HEK293 (cell line): ENCODE results near the gene SGSM2.

Experiments
- CTCF ChIP-seq: fragments of 450-650 bp; formaldehyde crosslinking; IDR thresholded peaks from 2 replicates; pipeline ENCODE4 v1.5.1; 2016; ENCODE audit warnings: missing biosample characterization, missing genetic modification characterization
- KLF9 ChIP-seq: fragments of 450-650 bp; formaldehyde crosslinking; IDR thresholded peaks from 2 replicates; pipeline ENCODE4 v1.5.1; 2016; ENCODE audit warnings: missing biosample characterization, missing genetic modification characterization, low read depth
- PRDM4 ChIP-seq: fragments of 450-650 bp; formaldehyde crosslinking; IDR thresholded peaks from 2 replicates; pipeline ENCODE4 v1.5.1; 2017; ENCODE audit warnings: missing biosample characterization, missing genetic modification characterization
- REPIN1 ChIP-seq: fragments of 450-650 bp; formaldehyde crosslinking; IDR thresholded peaks from 2 replicates; pipeline ENCODE4 v1.5.1; 2017; ENCODE audit warnings: missing biosample characterization, missing genetic modification characterization, low read depth
- SP2 ChIP-seq: fragments of 450-650 bp; formaldehyde crosslinking; IDR thresholded peaks from 2 replicates; pipeline ENCODE4 v1.5.1; 2016; ENCODE audit warnings: missing biosample characterization, missing genetic modification characterization
- TCF7L2 ChIP-seq: IDR thresholded peaks from 2 replicates; pipeline ENCODE4 v1.6.1; 2011; ENCODE audit warnings: low read depth, mild to moderate bottlenecking, inconsistent platforms, low read length, moderate library complexity, borderline replicate concordance
- TSHZ1 ChIP-seq: fragments of 450-650 bp; formaldehyde crosslinking; IDR thresholded peaks from 2 replicates; pipeline ENCODE4 v1.5.1; 2016; ENCODE audit warnings: missing biosample characterization, missing genetic modification characterization, borderline replicate concordance
- ZBTB7A ChIP-seq: fragments of 450-650 bp; formaldehyde crosslinking; IDR thresholded peaks from 2 replicates; pipeline ENCODE4 v1.5.1; 2016; ENCODE audit warnings: low read depth, missing biosample characterization, missing genetic modification characterization
- ZFP3 ChIP-seq: fragments of 450-650 bp; formaldehyde crosslinking; IDR thresholded peaks from 2 replicates; pipeline ENCODE4 v1.5.1; 2016; ENCODE audit warnings: low read depth, missing biosample characterization, missing genetic modification characterization
- ZNF112 ChIP-seq: fragments of 450-650 bp; formaldehyde crosslinking; IDR thresholded peaks from 2 replicates; pipeline ENCODE4 v1.5.0; 2017; ENCODE audit warnings: missing biosample characterization, missing genetic modification characterization
- ZNF274 ChIP-seq, 2 experiments: fragments of 200-500 bp in 1 of 2; fragments of 450-650 bp in 1 of 2; sonication (Bioruptor generic) in 1 of 2; formaldehyde crosslinking in 1 of 2; IDR thresholded peaks; 2 replicates each; pipeline versions ENCODE4 v1.5.1 to v1.6.1; 2014 to 2016; ENCODE audit warnings: borderline replicate concordance in 1 of 2, inconsistent platforms in 1 of 2, low read length in 1 of 2, missing biosample characterization in 1 of 2, missing genetic modification characterization in 1 of 2
- ZNF621 ChIP-seq: fragments of 450-650 bp; formaldehyde crosslinking; IDR thresholded peaks from 2 replicates; pipeline ENCODE4 v1.5.1; 2017; ENCODE audit warnings: missing biosample characterization, missing genetic modification characterization
- ZNF629 ChIP-seq: fragments of 450-650 bp; formaldehyde crosslinking; IDR thresholded peaks from 2 replicates; pipeline ENCODE4 v1.5.1; 2017; ENCODE audit warnings: missing biosample characterization, missing genetic modification characterization
- TF ChIP-seq, protein P1 (sequence below): fragments of 450-650 bp; formaldehyde crosslinking; IDR thresholded peaks from 2 replicates; pipeline ENCODE4 v1.5.1; 2016; ENCODE audit warnings: missing biosample characterization, missing genetic modification characterization, low read depth

GRCh38 chr17:2423271-2423670, 86.0 kb downstream of the SGSM2 start:
- TF ChIP-seq ZNF112 (tag by site-specific recombination): no peak
- no peak for TF ChIP-seq SP2 (tag by site-specific recombination)
- TF ChIP-seq CTCF: no peak
- no peak for TF ChIP-seq TCF7L2
- TF ChIP-seq PRDM4 (tag by site-specific recombination): no peak
- TF ChIP-seq, protein P1, sequence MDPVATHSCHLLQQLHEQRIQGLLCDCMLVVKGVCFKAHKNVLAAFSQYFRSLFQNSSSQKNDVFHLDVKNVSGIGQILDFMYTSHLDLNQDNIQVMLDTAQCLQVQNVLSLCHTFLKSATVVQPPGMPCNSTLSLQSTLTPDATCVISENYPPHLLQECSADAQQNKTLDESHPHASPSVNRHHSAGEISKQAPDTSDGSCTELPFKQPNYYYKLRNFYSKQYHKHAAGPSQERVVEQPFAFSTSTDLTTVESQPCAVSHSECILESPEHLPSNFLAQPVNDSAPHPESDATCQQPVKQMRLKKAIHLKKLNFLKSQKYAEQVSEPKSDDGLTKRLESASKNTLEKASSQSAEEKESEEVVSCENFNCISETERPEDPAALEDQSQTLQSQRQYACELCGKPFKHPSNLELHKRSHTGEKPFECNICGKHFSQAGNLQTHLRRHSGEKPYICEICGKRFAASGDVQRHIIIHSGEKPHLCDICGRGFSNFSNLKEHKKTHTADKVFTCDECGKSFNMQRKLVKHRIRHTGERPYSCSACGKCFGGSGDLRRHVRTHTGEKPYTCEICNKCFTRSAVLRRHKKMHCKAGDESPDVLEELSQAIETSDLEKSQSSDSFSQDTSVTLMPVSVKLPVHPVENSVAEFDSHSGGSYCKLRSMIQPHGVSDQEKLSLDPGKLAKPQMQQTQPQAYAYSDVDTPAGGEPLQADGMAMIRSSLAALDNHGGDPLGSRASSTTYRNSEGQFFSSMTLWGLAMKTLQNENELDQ (tag by site-specific recombination): no peak
- no peak for TF ChIP-seq TSHZ1
- TF ChIP-seq ZNF629 (tag by site-specific recombination): no peak
- TF ChIP-seq ZNF621 (tag by site-specific recombination): no peak
- TF ChIP-seq REPIN1: no peak
- no peak for TF ChIP-seq ZNF274 (IDR thresholded peaks at IDR 0.05; ENCODE audit: low read length)
- no peak for TF ChIP-seq ZNF274 (tag by site-specific recombination; IDR thresholded peaks at IDR 0.05; ENCODE audit: borderline replicate concordance)
- no peak for TF ChIP-seq ZBTB7A (tag by site-specific recombination)
- TF ChIP-seq KLF9 (tag by site-specific recombination): no peak
- no peak for TF ChIP-seq ZFP3 (tag by site-specific recombination)
